K562 (cell line): ENCODE measurements around the gene TUBA8.

Experiments used
- EP300 ChIP-seq: IDR thresholded peaks from 2 replicates; pipeline ENCODE4 v1.6.1; 2012; ENCODE audit warnings: low read length, improper control_type of control experiment
- FOXJ3 ChIP-seq: sonication (generic); formaldehyde crosslinking; IDR thresholded peaks from 2 replicates; pipeline ENCODE4 v1.4.0; 2020; ENCODE audit warnings: mild to moderate bottlenecking, missing genetic modification reagents
- IRF1 ChIP-seq: sonication (generic); formaldehyde crosslinking; IDR thresholded peaks from 2 replicates; pipeline ENCODE4 v1.8.0; 2022; ENCODE audit warnings: missing genetic modification reagents, mild to moderate bottlenecking, borderline replicate concordance
- MCM2 ChIP-seq: fragments of 450-650 bp; IDR thresholded peaks from 2 replicates; pipeline ENCODE4 v1.6.1; 2017; ENCODE audit warnings: low read depth, mild to moderate bottlenecking
- ZFX ChIP-seq: sonication (generic); formaldehyde crosslinking; IDR thresholded peaks from 2 replicates; pipeline ENCODE4 v1.8.0; 2022; ENCODE audit warnings: mild to moderate bottlenecking, missing genetic modification reagents, moderate library complexity
- ZNF3 ChIP-seq: fragments of 250-450 bp; sonication (Bioruptor Pico); IDR thresholded peaks from 2 replicates; pipeline ENCODE4 v1.5.0; 2021; ENCODE audit warnings: mild to moderate bottlenecking, moderate library complexity

- TF ChIP-seq FOXJ3 (no peak), IRF1 (CRISPR knock-in tag) (no peak), ZFX (CRISPR knock-in tag) (no peak), MCM2 (no peak), ZNF3 (CRISPR knock-in tag) (no peak), EP300 (no peak)
Observed at GRCh38 chr22:18075101-18075719, 35.4 kb upstream of the TUBA8 start.
